Hindlimb muscle (tissue), 1 donor: ENCODE measurements around the gene COPG1. TPM values are rescaled to one million over a fixed set of nuclear protein-coding genes. Genes with fewer than 3 reads are reported as not detected.

Experiments
- DNase-seq: peaks from one replicate; pipeline ENCODE4 v3.0.0-alpha.2; 2013
- polyA plus RNA-seq: library from polyadenylated mRNA; unstranded; fragments of 120-200 nt; gene quantifications from one replicate; pipeline ENCODE4 v1.2.1, GENCODE V29; 2013; ENCODE audit not compliant: insufficient read length

The COPG1 gene
- polyA plus RNA-seq, 1 donor, result 103 TPM

DNA sequence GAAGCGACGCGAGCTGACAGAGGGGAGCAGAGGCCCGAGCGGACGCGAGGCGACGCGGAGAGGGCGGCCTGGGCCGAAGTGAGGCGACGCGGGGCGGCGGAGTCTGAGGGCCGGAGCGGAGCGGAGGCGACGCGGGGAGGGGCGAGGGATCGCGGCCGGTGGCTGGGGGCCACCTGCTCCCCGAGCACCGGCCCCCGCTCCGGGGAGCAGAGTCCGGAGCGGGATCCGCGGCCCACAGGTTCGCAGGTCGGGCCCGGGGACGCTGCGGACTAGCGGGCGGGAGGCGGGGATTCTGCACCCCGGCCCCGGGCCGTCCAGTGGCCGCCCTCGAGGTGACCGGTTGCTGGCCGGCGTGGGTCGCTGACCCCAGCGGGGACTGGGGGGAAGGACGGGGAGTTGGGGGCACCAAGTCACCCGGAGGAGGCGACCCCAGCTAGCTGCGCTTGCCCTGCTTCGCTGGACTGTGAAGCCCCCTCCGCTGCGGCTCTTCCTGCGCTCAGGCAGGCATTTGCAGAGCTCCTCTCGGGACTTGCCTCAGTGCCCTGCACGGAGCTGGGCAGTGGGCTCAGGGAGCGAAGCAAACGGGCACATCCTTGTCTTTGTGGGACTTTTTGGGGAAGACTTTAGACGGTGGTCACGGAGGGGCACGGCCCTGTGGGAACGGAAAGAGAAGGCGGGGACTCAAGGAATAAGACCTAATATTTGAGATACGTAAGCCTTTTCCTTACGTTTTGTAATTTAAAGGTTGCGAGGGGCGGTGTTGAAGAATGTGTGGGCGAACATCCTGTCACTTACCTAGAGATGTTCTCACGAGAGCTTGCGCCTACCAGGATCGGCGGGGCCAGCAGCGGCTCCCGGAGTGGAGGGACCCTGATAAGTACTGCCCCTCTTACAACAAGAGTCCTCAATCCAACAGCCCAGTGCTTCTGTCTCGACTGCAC lies 29.8 kb downstream of the COPG1 start:
- peak; percentile 26 for DNase-seq

DNA sequence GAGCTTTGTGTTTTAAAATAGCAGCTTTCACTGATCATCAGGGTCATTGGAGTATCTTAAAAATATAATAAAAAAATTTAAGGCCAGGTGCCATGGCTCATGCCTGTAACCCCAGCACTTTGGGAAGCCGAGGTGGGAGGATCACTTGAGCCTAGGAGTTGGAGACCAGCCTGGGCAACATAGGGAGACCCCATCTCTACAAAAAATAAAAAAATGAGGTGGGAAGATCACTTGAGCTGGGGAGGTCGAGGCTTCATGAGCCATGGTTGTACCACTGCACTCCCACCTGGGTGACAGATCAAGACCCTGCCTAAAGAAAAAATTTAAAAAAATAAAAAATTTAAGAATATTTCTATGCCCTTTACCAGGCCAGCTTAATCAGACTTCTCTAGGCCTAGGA lies 30.8 kb downstream of the COPG1 start:
- no peak for DNase-seq

DNA sequence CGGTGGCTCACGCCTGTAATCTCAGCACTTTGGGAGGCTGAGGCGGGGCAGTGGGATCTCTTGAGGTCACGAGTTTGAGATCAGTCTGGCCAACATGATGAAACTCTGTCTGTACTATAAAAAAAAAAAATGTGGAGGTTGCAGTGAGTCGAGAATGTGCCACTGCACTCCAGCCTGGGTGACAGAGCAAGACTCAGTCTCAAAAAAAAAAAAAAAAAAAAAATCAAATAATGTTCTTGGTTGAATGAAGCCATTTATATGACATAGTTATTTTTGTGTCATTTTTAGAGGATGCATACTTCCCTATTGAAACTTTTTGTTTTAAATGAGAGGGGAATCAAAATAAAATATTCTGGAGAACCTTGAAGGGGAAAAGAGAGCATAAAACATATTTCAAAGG lies 32.3 kb downstream of the COPG1 start:
- DNase-seq, result no peak

DNA sequence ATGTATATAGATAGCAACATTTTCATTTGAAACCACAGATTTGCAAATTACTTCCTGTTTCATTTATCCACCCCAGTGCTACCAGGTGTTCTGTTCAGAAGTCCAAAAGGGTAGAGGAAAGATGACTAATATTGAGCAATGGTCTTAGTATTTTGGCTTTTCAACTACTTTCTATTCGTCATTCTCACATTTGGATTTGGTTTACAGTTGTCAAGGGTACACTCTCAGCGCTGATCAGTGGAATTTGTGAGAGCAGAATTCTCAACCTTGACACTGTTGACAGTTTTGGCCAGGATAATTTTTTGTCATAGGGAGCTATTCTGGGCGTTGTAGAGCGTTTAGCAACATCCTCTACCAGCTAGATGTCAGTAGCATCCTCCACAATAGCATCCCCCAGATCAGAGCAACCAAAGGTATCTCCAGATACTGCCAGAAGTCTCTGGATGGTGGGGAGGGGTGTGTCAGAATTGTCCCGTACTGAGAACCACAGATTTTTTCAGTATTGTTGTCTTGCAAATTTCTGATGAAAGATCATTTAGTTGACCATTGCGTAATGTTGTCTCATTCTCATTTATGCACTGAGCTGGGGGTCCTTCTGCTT lies 33.4 kb downstream of the COPG1 start:
- DNase-seq, result no peak

DNA sequence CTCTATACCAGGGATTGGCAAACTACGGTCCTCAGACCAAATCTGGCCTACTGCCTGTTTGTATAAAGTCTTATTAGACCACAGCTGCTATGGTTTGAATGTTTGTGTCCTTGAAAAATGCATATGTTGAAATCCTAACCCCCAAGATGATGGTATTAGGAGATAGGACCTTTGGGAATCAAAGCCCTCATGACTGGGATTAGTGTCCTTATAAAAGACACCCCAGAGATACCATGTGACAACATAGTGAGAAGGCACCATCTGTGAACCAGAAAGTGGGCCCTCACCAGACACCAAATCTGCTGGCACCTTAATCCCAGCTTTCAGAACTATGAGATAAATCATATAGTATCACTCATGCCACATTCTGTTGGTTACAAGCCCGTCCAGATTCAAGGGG lies 36.7 kb downstream of the COPG1 start:
- DNase-seq, result no peak

DNA sequence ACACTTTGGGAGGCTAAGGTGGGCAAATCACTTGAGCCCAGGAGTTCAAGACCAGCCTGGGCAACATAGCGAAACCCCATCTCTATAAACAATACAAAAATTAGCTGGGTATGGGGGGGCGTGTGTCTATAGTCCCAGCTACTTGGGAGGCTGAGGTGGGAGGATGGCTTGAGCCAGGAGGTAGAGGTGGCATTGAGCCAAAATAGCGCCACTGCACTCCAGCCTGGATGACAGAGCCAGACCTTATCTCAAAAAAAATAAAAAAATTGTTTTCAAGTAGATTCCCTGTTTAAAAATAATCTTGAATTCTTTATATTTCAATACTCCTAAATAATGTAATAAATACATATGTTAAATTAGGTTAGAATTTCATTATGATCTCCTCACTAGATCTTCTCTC lies 39.0 kb downstream of the COPG1 start:
- no peak for DNase-seq

DNA sequence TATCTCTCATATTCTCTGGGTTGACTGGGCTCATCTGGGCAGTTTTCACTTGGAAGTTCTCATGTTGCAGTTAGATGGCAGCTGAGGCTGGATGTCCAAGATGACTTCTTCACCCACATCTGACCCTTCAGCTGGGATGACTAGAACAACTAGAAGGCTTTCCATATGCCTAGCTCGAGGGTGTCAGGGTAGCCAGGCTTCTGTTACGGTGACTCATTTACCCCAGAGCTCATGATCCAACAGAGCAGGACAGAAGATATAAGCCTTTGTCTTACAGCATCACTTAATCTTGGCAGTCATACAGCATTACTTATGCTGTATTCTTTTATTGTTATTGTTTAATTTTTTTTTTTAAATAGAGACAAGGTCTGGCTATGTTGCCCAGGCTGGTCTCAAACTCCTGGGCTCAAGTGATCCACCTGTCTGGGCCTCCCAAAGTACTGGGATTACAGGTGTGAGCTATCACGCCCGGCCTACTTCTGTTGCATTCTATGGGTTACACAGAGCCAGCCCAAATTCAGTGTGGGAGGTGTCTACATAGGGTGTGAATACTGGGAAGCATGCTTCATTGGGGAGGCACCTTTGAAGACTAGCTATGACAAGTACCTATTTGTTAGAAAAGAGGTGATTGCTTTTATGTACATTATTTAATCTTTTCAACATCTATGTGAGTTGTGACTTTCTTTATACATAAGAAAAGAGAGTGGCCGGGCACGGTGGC lies 40.0 kb downstream of the COPG1 start:
- DNase-seq, result no peak

DNA sequence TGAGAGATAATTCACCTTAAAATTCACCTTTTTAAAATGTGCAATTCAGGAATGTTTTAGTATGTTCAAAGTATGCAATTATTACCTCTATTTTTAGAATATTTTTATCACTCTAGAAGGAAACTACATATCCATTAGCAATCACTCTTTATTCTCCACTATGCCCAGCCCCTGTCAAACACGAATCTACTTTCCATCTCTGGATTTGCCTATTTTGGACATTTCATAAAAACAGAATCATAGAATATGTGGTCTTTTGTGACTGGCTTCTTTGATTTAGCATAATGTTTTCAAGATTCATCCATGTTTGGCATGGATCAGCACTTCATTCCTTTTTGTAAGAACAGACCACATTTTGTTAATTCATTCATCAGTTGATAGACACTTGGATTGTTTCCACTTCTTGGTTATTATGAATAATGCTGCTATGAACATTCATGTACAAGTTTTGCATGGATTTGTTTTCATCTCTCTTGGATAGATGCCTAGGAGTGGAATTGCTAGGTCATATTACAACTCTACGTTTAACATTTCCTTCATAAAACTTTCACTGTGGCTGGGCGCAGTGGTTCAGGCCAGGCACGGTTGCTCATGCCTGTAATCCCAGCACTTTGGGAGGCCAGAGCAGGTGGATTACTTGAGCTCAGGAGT lies 42.0 kb downstream of the COPG1 start:
- DNase-seq, result no peak

DNA sequence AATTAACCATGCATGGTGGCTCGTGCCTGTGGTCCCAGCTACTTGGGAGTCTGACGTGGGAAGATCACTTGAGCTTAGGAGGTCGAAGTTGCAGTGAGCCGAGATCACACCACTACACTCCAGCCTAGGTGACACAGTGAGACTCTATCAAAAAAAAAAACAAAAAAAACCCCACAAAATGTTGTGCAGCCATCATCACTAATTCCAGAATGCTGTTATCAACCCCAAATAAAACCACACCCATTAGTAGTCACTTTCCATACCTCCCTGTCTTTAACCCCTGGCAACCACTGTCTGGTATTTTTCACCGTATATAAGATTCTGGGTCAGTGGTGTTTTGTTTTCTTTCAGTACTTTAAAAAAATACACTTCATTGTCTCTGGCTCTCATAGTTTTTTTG lies 45.9 kb downstream of the COPG1 start:
- DNase-seq, result no peak

DNA sequence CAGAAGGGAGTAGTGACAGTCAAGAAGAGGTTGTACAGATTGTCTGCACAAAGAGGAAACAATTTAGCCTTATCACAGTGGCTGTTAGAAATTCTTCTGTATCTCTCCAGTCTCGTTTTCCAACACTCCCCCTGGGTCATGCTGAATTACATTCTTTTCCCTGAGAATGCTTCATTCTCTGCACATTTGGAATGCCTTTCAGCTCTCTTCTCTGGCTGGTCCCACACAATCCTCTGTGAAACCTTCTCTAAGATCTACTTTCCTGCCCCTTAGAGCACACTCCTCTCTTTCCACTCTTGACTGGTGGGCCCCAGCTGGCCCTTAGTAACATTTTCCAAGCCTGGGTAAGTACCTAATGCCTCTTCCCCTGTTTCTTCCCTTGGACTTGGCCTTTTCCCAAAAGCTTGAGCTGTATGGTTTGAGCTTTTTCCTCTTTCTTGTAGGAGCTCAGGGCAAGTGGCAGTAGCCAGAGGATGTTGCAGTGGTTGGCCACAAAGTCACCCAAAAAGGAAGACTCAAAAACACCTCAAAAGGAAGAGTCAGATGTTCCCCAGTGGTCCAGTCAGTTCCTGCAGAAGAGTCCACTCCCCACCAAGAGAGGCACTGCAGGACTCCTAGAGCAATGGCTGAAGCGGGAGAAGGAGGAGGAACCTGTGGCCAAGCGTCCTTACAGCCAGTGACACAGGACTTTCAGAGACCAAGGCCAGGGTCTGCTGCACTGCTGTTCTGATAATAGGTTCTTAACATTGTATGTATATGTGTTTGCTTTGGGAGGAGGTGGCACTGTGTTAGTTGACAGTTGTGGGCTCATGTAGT lies 54.9 kb downstream of the COPG1 start:
- no peak for DNase-seq

DNA sequence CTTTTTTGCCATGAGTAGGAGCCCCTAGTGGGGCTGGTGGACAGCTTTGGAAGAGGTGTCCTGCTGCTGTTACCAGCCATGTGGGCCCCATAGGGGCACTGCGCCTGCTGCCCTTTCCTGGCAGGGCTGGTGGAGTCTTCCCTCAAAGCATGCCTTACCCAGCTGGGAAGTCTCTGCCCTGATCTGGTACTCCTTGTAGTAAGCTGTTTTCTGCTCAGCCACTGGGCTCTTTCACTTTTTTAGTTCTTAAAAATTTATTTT lies 55.5 kb downstream of the COPG1 start:
- no peak for DNase-seq

DNA sequence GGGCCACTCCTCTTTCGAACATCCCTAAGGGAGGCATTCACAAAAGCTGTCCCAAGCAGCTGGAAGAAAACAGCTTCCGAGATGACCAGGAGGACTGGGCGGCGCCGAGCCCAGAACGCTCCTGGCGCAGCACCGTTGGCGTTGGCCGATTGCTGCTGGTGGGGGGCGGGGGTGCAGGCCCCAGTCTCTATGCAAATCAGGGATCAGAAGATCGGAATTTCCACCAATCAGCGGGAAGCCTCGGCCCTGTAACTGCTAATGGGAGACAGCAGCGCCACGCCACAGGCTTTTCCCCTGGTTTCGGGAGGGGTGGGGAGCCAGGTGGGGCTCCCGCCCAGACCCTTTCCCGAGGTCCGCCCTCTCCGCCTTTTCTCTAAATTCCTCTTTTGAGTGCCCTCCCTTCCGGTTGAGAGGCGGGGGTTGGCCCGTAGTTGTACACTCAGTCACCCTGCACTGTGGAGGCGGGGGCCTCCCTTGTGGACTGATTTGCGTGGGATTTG lies 56.2 kb downstream of the COPG1 start:
- DNase-seq, result peak; percentile 89

DNA sequence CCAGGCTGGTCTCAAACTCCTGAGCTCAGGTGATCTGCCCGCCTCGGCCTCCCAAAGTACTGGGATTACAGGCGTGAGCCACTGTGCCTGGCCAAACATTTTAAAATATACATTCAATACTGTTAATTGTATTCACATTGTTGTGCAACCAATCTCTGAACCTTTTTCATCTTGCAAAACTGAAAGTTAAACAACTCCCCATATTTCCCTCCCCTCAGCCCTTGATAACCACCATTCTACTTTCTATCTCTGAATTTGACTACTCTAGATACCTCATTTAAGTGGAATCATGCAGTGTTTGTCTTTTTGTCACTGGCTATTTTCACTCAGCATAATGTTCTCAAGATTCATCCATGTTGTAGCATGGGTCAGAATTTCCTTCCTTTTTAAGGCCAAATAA lies 59.2 kb downstream of the COPG1 start:
- no peak for DNase-seq

DNA sequence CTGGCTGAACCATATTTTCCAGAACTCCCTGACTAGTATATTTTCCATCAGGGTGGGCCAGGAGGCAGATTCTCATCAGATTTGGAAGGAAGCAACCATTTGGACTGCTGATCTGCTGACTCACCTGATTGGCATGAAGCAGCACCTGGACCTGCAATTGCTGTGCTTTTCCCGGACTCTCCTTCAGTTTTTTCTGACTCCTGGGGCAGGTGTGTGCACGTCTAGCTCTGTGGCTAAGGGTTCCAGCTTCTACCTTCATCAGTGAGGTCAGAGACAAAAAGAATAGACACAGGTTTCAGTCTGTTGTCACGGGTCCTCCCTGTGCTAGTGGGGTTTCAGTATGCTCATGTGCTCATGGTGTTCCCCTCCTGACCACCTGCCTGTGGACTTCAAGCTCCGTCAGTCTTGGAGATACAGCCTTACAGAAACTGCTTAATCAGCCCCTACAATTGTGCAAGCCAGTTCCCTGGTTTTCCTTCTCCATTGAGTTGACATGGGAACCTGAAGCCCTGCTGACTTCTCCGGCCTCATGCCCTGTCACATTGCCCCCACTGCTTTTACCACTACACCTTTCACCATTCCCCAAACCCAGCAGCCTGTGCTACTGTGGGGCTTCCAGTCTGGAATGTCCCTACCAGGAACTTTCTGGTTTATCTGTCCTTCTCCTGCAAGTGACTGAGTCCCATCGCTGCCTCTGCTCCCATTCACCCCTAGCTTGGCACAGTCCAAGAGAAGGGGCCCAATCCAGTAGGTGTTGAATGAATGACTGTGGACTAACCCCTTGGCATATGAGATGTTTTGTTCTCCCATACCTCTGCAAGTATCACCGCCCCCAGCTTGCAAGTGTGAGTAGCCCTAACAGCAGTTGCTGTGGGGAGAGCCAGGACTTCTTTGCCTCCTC lies 61.0 kb downstream of the COPG1 start:
- no peak for DNase-seq

DNA sequence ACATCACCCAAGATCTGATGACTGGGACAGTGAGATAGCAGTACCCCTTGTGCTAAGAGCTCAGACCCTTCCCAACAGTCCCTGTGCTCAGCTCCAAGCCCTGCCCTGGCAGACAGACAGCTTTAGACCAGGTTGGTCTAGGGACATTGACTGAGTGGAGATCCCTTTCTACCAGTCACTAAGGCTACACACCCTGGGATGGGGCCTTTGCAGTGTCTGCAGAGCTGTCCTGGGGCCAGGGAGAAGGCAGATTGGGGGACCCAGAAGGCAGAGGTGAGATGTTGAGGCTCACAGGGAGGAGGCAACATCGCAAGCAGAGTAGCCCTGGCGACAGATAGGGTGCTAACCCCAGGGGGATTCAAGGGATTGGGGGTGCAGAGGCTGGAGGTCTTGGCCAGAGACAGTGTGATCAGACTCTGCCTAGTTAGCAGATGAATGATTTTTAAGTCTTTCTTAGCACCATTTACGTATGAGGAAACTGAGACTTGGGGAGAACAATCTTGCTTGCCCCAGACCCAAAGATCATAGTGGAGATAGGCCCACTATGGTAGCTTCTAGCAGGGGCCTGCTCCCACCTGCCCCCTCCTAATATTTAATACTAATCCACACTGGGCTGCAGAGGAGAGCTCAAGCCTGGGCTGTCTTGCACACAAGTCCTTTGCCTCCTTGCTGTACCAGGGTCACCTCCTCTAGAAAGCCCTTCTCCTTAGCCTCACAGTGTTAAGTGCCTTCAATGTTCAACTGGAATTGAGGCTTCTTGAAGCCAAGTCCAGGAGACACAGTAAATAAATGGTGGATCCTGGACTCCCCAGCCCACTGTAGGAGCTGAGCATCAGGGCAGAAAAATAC lies 61.9 kb downstream of the COPG1 start:
- DNase-seq, result no peak

DNA sequence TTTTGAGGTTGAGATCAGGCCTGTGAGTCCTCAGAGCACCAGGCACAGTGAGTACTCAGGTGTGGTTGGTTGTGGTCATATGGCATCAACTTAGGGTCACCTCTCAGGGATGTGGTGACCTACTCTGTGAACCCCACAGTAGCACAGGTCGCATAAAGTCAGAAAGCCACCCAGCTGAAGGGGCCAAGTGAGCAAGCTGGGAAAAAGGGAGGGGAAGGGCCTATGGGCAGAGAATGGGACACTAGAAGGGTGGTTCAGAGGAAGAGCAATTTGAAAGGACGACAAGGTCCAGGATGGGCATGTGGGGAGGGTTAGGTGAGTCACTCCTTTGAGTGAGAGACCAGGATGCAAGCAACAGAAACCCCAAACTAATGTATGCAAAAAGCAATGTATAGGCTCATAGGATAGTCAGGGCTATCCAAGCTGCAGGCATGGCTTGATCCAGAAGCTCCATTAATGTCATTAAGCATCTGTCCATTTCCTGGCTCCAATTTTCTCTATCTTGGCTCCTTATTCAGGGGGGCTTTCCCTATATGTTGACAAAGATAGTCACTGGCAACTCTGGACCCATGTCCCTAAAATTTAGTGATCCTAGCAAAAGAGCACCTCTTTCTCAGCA lies 62.7 kb downstream of the COPG1 start:
- DNase-seq, result no peak

DNA sequence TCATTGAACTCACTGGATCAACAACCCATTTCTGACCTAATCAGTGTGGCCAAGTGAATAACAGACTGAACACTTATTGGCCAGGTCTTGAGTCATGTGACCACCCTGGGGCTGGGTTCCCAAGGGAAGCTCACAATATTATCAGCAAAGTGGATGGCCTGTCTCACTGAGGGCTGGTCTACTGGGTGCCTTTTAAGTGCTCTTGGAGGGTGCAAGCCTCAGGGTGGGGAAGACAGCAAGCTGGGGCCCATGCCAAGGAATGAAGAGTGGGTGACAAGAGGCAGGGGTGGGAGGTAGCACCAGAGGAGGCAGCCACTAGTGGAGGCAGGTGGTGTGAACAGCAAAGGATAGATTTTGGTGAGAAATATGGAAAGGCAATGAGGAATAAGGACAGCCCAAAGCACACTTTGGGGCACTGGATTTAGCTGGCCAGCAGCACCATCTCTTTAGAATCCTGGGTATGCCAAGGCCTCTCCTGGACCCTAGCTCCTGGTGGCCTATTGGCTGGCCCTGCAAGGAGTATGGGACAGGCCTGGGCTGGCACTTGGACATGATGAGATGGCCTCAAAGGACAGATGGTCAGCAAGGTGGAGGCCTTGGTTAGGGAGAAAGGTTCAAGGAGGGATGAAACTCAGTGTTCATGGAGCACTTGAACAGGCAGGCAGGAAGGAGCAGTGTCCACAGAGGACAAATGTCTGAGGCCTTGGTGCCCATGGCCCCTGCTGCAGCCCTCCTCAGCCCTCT lies 63.4 kb downstream of the COPG1 start:
- DNase-seq, result no peak

DNA sequence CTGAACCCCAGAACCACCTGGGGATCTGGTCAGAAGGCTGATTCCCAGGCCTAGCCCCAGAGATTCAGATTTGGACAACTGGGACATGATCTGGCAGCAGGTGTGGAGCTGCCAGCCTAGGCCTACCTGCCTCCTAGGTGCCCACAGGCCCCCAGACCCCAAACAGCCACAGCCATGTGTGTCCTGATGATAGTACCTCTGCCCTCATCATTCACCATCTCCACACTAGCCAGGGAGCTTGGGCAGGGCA lies 63.9 kb downstream of the COPG1 start:
- DNase-seq, result no peak

DNA sequence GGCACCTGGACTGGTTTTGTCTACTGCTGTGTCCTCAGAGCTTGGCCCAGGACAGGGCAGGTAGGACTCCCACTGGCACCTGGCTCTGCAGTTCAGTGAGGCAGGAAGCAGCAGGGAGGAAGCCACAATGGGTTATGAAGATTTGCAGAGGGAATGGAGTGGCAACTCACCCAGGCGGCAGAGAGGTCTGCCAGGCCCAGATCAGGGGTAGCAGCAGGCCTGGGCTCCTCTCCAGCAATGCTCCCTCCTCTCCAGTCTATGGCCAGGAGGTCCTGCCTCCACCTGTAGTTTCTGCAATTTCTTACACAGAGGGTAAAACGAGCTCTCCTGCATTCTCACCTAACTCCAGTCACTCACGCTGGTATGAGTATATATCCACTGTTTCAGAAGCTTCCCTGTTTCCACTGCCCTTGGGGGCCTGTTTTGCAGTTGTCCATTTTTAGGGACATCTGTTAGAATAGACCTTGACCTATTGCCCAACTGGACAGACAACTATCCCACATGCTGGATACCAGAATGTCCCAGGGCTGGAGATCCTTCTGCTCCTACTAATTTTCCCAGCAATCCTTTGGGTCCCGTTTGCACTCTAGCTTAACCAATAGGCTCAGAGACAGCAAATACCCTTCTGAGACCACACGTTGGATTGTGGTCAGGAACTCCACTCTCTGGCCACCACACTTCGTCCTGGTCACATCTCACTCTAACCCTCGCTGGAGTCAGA lies 64.4 kb downstream of the COPG1 start:
- no peak for DNase-seq
